Lower leg skin (tissue), 3 donors: ENCODE measurements around the gene PRM3.

Experiments used
- CTCF ChIP-seq, 3 donors: fragments of 450-650 bp; IDR thresholded peaks; one replicate each; pipeline ENCODE4 v1.5.1; 2016; ENCODE audit warnings: antibody characterized with exemption in 3 of 3, mild to moderate bottlenecking in 3 of 3, moderate library complexity in 2 of 3
- POLR2A ChIP-seq, 2 donors: fragments of 450-650 bp; IDR thresholded peaks; one replicate each; pipeline ENCODE4 v1.6.1; 2016 to 2017; ENCODE audit warnings: antibody characterized with exemption in 2 of 2, mild to moderate bottlenecking in 1 of 2, moderate library complexity in 1 of 2

GRCh38 chr16:11312718-11313492 lies 39.5 kb upstream of the PRM3 start:
- TF ChIP-seq CTCF (IDR thresholded peaks at IDR 0.05): no peak
- no peak for TF ChIP-seq POLR2A (IDR thresholded peaks at IDR 0.05)
